ENCODE data around the gene UXS1.

GRCh38 chr2:106129150-106129549, 65.0 kb downstream of the UXS1 start:
- no peak for TF ChIP-seq CTCF (conservative IDR thresholded peaks at IDR 0.05)
- no peak for TF ChIP-seq ZFX (IDR thresholded peaks at IDR 0.05)

Measured in C4-2B (cell line).